Renal cortical epithelial cell (primary cell): Measurements from ENCODE around the gene B2M. TPM values are rescaled to one million over a fixed set of nuclear protein-coding genes. Genes with fewer than 3 reads are reported as not detected.
"Not testable (repeated sequence)": the region's sequence is repeated elsewhere in the genome, so short reads cannot be mapped to it uniquely, and the experiment has no call there.

Experiments used
- DNase-seq: peaks from one replicate; pipeline ENCODE4 v3.0.0-alpha.2; 2011; ENCODE audit warnings: low read depth
- total RNA-seq: library from RNA; depleted of rRNA; stranded (reverse); fragments of >200 nt; gene quantifications from 2 replicates; pipeline ENCODE4 v1.2.3, GENCODE V29; 2014

Gene B2M
- total RNA-seq, 1 donor from 2014 or later: 2,364 TPM

DNA sequence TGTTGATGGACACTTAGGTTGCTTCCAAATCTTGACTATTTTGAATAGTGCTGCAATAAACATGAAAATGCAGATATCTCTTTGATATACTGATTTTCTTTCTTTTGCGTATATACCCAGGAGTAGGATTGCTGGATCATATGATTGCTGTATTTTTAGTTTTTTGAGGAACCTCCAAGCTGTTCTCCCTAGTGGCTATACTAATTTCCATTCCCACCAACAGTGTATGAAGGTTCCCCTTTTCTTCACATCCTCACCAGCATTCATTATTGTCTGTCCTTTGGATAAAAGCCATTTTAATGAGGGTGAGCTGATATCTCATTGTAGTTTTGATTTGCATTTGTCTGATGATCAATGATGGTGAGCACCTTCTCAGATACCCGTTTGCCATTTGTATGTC lies 12.7 kb upstream of the B2M start:
- no peak for DNase-seq

GRCh38 chr15:44700676-44701075 lies 10.6 kb upstream of the B2M start:
- not testable (repeated sequence) for DNase-seq

GRCh38 chr15:44705986-44706385 lies 5.3 kb upstream of the B2M start:
- DNase-seq: no peak

DNA sequence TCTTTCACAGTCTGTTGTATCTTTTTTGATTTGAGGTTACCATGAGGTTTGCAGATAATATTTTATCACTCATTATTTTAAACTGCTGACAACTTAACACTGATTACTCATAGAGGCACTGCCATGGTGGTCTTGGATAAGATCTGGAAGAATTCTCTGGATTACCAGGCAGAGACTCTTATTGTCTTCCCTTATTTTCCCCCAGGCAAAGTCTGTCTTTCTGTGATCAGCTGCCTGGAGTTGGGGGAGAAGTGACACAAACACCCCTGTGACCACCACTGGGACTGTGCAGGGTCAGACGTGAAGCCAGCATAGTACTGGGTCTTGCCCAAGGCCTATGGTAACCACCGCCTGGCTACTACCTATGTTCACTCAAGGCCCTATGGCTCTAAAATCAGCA lies 4.9 kb upstream of the B2M start:
- DNase-seq: no peak

GRCh38 chr15:44706946-44707636 lies 4.2 kb upstream of the B2M start:
- peak; percentile 44 for DNase-seq

- DNase-seq: peak; percentile 37
Measured at GRCh38 chr15:44710236-44711095, 851 bp upstream of the B2M start.

GRCh38 chr15:44711743-44712345 lies 527 bp downstream of the B2M start:
- DNase-seq: no peak

DNA sequence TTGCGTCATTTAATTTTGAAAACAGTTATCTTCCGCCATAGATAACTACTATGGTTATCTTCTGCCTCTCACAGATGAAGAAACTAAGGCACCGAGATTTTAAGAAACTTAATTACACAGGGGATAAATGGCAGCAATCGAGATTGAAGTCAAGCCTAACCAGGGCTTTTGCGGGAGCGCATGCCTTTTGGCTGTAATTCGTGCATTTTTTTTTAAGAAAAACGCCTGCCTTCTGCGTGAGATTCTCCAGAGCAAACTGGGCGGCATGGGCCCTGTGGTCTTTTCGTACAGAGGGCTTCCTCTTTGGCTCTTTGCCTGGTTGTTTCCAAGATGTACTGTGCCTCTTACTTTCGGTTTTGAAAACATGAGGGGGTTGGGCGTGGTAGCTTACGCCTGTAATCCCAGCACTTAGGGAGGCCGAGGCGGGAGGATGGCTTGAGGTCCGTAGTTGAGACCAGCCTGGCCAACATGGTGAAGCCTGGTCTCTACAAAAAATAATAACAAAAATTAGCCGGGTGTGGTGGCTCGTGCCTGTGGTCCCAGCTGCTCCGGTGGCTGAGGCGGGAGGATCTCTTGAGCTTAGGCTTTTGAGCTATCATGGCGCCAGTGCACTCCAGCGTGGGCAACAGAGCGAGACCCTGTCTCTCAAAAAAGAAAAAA lies 1.2 kb downstream of the B2M start:
- DNase-seq: peak; percentile 81

DNA sequence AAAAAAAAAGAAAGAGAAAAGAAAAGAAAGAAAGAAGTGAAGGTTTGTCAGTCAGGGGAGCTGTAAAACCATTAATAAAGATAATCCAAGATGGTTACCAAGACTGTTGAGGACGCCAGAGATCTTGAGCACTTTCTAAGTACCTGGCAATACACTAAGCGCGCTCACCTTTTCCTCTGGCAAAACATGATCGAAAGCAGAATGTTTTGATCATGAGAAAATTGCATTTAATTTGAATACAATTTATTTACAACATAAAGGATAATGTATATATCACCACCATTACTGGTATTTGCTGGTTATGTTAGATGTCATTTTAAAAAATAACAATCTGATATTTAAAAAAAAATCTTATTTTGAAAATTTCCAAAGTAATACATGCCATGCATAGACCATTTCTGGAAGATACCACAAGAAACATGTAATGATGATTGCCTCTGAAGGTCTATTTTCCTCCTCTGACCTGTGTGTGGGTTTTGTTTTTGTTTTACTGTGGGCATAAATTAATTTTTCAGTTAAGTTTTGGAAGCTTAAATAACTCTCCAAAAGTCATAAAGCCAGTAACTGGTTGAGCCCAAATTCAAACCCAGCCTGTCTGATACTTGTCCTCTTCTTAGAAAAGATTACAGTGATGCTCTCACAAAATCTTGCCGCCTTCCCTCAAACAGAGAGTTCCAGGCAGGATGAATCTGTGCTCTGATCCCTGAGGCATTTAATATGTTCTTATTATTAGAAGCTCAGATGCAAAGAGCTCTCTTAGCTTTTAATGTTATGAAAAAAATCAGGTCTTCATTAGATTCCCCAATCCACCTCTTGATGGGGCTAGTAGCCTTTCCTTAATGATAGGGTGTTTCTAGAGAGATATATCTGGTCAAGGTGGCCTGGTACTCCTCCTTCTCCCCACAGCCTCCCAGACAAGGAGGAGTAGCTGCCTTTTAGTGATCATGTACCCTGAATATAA lies 2.0 kb downstream of the B2M start:
- peak; percentile 39 for DNase-seq

GRCh38 chr15:44715142-44715796 lies 4.0 kb downstream of the B2M start:
- DNase-seq: no peak

DNA sequence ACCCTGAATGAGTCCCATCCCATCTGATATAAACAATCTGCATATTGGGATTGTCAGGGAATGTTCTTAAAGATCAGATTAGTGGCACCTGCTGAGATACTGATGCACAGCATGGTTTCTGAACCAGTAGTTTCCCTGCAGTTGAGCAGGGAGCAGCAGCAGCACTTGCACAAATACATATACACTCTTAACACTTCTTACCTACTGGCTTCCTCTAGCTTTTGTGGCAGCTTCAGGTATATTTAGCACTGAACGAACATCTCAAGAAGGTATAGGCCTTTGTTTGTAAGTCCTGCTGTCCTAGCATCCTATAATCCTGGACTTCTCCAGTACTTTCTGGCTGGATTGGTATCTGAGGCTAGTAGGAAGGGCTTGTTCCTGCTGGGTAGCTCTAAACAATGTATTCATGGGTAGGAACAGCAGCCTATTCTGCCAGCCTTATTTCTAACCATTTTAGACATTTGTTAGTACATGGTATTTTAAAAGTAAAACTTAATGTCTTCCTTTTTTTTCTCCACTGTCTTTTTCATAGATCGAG lies 4.5 kb downstream of the B2M start:
- no peak for DNase-seq

- DNase-seq: no peak
Measured at GRCh38 chr15:44716983-44717602, 5.8 kb downstream of the B2M start.

DNA sequence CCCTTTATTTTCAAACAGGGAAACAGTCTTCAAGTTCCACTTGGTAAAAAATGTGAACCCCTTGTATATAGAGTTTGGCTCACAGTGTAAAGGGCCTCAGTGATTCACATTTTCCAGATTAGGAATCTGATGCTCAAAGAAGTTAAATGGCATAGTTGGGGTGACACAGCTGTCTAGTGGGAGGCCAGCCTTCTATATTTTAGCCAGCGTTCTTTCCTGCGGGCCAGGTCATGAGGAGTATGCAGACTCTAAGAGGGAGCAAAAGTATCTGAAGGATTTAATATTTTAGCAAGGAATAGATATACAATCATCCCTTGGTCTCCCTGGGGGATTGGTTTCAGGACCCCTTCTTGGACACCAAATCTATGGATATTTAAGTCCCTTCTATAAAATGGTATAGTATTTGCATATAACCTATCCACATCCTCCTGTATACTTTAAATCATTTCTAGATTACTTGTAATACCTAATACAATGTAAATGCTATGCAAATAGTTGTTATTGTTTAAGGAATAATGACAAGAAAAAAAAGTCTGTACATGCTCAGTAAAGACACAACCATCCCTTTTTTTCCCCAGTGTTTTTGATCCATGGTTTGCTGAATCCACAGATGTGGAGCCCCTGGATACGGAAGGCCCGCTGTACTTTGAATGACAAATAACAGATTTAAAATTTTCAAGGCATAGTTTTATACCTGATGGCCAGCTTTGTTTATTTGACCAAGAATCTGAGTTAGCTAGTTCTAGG lies 7.0 kb downstream of the B2M start:
- no peak for DNase-seq

- no peak for DNase-seq
Measured at GRCh38 chr15:44718927-44719292, 7.6 kb downstream of the B2M start.

DNA sequence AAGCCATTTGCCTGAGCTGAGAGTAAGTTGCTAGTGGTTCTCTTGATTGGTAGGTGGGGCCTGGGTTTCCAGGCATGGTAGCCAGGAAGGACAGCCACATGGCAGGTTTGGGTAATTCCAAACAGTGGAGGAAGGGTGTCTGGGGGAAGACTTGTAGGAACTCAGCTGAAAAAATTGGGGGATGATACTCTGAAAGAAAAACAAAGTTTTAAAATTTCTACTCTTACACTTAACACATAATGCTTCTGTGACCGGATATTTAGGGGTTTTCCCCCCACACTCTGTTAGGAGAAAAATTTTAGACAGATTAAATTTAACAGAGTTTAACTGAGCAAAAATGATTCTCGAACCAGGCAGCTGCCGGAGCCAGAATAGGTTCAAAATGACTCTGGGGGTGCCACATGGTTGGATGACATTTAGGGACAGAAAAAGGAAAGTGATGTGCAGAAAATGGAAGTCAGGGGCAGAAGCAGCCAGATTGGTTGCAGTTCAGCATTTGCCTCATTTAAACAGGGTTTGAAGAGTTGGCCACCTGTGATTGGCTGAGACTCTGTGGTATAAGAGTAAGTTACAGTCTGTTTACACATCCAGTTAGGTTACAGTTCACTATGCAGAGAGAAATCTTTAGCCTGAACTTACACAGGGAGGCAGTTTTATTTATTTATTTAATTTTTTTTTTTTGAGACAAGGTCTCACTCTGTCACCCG lies 8.1 kb downstream of the B2M start:
- DNase-seq: no peak

GRCh38 chr15:44720000-44720435 lies 8.7 kb downstream of the B2M start:
- DNase-seq: not testable (repeated sequence)

DNA sequence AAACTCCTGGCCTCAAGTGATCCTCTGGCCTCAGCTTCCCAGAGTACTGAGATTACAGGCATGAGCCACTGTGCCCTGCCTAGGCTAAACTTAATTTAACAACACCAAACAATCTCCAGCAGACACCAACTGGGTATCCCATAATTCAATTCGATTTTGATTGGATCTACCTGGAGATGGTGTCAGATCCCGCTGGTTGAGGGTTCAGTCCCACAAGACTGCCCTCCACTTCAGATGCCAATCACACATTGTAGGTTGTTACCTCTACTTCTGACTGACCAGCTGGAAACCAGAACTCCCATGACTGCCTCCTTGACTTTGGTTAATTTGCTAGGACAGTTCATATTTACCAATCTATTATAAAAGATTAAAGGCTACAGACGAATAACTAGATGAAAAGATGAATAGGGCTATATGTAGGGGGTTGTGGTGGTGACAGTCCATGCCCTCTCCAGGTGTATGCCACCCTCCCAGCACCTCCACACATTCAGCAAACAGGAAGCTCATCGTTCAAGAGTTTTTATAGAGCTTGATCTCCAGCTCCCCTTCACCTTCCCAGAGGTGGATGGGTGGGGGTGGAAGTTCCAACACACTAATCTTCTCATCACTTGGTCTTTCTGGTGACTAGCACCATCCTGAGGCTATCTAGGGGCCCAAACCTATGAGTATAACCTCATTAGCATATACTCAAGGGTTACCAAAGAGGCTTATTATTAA lies 9.3 kb downstream of the B2M start:
- no peak for DNase-seq

DNA sequence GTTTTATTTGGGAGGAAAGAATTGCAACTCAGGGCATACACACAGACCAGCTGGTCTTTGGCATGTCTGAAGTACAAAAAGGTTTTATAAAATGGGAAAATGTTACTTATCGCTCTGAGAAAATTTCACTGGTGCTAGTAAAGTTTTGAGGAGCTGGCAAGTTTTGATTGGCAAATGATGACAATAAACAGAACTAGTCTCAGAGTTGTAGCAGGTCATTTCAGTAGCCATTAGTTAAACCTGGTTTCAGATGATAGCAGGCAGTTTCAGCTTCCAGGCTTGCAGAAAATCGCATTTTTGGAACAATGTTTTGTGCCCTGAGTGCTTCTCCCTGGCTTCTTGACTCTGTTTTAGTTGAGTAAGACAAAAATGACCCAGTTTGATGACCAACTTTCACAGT lies 10.7 kb downstream of the B2M start:
- no peak for DNase-seq
